Activated T-cell treated with anti-CD3 and anti-CD28 coated beads for 48 hours (primary cell): ENCODE measurements around the gene WDR88.
"Not testable (repeated sequence)": the region's sequence is repeated elsewhere in the genome, so short reads cannot be mapped to it uniquely, and the experiment has no call there.

Experiments
- DNase-seq: peaks from one replicate; pipeline ENCODE4 v3.0.0-alpha.2; 2020; ENCODE audit warnings: low read depth

WDR88 gene

DNA sequence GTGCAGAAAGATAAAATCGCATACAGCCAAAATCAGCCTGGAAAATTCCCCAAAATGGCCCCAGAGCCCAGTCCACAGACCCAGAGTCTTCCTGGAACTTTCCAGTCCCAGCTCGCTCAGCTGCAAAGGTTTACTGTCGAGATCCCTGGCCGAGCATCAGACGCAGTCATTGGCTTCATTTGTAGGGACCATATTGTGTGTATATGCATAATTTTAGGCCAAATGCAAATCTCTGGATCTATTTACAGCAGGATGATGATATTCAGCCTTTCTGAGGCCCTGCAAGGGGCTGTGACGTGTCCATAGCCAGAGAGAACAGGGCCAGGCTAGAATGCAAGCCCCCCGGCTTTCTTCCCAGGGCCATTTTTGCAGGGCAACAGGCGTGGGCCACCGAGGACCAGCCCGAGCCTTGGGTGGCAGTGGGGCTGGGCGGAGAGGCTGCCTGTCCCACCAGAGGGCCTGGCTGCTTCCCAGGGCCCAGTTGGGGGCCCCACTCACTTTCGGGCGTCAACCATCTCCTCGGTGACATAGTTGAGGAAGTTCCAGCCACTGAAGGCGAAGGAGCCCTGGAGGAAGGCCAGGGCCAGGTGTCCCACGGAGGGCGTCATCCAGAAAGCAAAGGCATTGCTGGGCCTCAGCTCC, 80.0 kb downstream of the WDR88 start:
- no peak for DNase-seq

DNA sequence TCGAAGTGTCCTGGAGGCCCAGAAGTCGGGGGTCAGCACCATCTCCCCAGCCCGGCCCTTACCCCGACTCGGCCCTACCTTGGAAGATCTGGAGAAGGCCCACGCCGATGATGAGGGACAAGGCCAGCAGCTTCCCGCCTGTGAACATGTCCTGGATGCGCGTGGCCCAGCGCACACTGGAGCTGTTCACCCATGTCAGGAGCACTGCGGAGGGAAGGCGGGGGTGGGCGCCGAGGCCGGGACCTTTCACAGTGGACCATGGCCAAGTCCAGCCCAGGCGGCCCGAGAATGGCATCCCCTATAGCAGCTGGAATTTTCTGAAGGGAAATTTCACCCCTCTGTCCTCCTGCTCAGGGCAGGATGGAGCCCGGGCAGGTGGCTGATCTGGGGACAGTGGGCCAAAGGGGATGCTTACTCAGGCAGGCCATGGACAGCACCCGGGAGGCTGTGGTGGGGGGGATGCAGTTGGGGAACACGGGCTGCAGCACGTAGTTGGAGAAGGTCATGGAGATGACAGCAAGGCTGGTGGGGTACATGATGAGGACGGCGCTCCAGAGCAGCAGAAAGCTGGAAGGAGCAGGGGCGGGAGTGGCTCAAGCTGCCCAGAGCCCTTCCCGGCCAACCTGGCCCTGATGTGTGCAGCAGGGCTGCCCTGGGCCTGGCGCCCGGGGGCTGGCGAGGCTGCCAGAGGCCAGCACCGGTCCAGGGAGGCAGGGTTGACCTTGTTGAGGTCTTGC, 80.7 kb downstream of the WDR88 start:
- DNase-seq = no peak

DNA sequence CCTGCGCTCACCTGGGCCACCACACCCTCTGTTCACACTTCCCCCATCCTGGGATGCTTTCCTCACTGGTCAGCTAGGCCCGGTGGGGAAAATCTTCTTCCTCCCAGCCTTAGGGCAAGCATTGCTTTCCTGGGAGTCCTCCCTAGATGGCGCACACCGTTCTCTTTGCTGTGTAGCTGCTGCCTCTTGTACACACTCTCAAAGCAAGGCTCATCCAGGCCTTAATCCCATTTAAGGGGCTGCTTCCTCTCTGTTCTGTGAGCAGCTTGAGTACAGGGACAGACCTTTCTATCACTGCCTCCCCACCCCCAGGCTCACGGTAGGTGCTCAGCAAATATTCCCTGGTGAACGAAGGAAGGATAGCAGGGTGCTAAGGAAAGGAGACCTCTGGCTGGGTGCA, 82.7 kb downstream of the WDR88 start:
- DNase-seq = no peak

DNA sequence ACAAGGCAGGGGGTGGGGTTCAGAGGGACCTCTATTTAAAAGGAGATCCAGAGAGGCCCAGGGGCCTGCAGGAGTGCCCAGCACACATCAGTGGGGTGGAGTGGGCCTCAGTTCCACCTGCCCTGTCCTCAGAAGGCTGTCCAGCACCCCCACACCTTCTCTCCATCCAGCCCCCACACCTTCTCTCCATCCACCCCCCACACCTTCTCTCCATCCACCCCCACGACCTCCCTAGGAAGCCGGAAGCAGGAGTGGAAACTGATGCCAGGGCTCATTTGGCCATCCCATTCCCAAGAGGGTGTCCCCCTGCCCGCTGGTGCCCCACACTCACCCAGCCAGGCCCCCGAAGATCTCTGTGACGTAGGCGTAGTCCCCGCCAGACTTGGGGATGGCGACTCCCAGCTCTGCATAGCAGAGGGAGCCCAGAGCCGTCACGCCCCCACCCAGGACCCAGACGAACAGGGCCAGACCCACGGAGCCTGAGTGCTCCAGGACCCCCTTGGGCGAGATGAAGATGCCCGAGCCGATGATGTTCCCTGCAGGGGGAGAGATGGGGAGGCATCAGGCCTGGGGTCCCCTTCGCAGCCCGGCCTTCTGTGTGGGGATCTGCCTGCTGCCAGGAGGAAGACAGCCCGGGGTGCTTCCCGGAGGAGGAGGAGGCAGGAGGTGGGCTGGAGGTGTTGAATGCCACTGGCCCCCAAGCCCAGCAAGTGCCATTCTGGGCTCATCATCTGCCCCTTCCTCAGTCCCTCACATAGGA, 83.7 kb downstream of the WDR88 start:
- no peak for DNase-seq

DNA sequence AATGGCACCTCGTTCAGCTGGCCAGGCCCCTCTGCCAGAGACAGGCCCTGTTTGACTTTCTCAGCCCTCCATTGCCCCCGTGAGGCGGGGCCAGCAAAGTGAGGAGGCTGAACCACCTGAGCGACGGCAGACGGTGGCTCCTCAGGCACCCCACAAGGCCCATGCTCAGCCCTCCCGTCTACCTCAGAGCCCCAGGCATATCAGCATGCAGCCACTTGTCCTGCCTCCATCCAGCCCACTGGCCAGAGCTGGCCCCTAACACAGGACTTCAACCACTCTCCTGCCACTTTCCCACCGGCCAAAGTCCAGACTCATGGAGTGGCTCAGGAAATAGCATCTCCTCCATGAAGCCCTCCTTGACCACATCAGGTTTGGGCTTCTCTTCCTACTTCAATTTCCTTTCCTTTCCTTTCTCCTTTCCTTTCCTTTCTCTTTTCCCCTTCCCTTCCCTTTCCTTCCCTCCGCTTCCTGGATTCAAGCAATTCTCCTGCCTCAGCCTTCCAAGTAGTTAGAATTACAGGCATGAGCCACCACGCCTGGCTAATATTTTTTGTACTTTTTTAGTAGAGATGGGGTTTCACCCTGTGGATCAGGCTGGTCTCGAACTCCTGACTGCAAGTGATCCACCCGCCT, 84.4 kb downstream of the WDR88 start:
- DNase-seq = no peak

DNA sequence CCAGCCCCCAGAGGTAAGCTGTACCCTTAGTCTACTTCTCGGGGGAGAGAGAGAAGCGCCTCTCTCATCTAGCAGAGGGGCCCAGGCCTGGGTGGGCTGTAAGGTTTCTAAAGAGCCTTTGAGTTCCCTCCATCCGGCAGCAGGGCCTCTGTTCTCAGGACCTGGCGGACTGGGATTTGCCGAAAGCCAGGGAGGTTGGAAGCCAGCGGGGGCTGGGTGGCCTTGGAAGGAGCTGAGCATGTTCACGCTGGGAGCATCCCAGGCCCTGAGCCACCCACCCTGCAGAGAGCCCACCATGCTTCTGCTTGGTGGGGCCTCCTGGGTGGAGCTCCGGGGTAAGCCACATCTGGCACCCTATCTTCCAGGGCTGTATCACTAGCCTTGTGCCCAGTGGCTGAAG, 86.0 kb downstream of the WDR88 start:
- no peak for DNase-seq

DNA sequence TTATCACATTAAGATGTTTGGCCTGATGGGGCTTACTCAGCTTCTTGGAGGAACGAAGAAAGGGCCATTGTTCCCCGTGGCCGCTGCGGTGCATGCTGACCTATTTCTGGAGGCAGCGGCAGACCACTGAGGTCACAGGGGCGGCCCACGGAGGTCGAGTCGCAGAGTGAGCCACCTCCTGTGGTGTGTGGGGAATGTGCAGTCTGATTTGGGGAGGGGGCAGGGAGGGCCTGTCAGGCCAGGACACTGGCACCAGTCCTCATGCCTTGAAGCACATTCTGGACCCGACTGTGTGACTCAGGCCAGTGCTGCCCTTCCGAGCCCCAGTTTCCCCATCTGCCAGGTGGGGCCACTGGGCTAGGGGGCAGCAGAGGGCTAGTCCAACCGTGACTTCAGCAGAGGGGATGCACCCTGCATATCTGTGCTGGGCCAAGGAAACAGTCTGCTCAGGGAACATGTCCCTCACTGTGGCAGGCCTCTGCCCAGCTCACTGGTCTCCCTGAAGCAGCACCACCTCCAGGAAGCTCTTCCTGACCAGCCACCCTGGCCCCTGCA, 87.4 kb downstream of the WDR88 start:
- no peak for DNase-seq

DNA sequence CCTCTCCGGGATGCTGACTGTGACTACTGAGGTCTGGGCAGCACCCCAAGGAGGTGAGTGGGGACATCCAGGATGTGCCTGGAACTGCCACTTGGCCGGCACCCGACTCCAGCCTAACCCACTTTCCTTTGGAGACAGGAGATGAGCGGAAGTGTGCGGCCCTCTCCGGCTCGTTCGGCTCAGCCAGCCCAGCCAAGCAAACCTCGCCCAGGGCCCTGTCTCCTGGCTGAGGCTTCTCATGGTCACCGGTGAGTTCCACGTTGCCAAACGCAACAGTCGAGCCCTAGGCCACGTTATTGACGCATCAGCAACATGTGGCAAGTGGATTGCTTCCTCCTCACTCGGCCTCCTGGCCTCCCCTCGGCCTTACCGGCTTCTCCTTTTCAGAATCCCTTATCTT, 88.2 kb downstream of the WDR88 start:
- no peak for DNase-seq

DNA sequence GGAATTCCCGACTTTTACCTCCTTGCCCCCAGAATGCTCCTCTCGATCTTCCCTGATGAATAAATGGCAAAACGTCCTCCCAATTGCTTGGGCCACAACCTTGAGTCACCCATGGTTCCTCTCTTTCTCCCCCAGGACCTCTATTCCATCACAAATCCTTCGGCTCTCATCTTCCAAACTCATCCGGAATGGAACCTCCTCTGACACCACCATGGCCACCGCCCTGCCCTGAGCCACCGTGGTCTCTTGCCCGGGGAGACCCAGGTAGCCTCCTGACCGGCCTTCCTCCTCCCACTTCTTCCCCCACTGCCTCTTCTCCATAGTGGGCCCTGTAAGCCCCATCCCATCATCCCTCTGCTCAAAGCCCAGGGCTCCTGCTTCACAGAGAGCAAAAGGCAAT, 88.8 kb downstream of the WDR88 start:
- no peak for DNase-seq

DNA sequence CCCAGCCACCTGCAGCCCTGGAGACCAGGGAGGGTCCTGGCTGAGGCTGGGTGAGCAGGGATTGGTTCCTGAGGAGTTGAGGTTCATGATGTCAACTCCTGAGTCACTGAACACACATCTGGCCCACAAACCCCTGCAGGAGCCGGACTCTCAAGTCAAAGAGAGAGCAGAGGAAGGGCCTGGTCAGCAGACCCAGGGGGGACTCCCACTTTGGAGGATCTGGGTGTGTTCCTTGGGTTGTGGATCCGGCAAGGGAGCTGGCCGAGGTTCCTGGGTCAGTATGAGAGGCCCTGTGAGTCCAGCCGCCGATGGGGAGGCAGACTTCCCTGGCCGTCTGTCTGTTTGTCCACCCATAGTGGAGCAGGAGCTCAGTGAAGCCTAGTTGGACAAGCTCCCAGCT, 89.7 kb downstream of the WDR88 start:
- no peak for DNase-seq

DNA sequence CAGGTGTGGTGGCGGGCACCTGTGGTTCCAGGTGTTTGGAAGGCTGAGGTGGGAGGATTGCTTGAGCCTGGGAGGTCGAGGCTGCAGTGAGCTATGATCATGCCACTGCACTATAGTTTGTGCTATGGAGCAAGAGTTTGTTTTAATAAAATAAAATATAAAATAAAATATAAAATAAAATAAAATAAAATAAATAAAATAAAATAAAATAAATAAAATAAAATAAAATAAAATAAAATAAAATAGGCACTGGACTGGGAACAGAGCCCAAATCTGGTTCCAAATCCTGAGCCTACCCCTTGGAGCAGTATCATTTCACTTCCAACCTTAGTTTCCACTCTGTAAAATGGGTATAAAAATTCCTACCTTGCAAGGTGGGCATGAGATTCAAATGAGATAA, 90.3 kb downstream of the WDR88 start:
- DNase-seq = not testable (repeated sequence)

DNA sequence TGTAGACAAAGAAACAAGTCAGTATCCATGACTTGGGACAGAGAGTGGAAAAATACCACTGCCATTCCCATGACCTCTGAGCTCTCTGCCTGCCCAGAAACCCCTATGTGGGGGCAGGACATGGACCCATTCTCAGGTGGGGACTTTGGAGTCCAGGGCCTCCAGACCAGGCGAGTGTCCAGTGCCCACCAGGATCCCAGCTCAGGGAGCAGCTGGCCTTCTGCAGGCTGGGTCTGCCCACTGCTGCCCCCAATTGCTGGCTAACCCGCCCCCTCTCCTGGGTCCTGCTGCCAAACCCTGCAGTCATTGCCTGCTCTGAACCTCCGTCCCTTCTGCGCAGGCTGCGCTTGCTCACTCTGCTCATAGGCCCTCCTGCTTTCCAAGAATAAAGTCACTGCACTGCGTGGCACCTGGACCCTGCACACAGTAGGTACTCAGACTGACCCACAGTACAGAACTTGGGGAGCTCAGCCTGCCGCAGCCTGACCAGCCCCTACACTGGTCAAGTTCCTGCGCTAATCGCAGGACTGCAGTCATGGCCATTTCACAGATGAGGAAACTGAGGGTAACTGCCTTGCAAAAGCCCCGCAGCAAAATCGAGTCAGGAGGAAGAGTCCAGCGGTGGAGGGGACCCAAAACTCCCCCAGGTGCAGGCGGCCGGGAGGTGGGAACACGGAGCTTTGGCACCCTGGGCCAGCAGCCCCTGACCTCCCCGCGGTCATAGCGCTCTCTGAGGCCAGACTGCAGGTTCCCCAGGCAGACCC, 93.0 kb downstream of the WDR88 start:
- DNase-seq = no peak
